ENCODE measurements around the gene FASTKD3.
"Not testable (repeated sequence)": the region's sequence is repeated elsewhere in the genome, so short reads cannot be mapped to it uniquely, and the experiment has no call there.

Gene FASTKD3

GRCh38 chr5:7868773-7869473 lies at the start of gene FASTKD3, which contains the start of gene MTRR:
Gene FASTKD3 (minus strand): TSS chr5:7869031. CDS start chr5:7868083, 948 bp downstream.
Gene MTRR (plus strand): TSS chr5:7869148. CDS start chr5:7870795, 1,647 bp downstream.
- DNase-seq: peak; percentile 95

- DNase-seq: no peak
These were observed 48.6 kb upstream of the FASTKD3 start for GRCh38 chr5:7917130-7918123.

GRCh38 chr5:7916171-7916804 lies 47.5 kb upstream of the FASTKD3 start:
- no peak for DNase-seq

GRCh38 chr5:7911429-7911771 lies 42.6 kb upstream of the FASTKD3 start:
- DNase-seq: not testable (repeated sequence)

GRCh38 chr5:7910738-7911428 lies 42.1 kb upstream of the FASTKD3 start:
- DNase-seq: no peak

GRCh38 chr5:7908317-7908716 lies 39.5 kb upstream of the FASTKD3 start:
- DNase-seq: no peak

- DNase-seq: no peak
These were observed 38.8 kb upstream of the FASTKD3 start for GRCh38 chr5:7907612-7908011.

GRCh38 chr5:7904170-7904569 lies 35.3 kb upstream of the FASTKD3 start:
- no peak for DNase-seq

- no peak for DNase-seq
These were observed 34.1 kb upstream of the FASTKD3 start for GRCh38 chr5:7902666-7903625.

- no peak for DNase-seq
These were observed 33.4 kb upstream of the FASTKD3 start for GRCh38 chr5:7902201-7902600.

- DNase-seq: peak; percentile 74
These were observed 28.3 kb upstream of the FASTKD3 start for GRCh38 chr5:7897014-7897600.

- no peak for DNase-seq
These were observed 26.0 kb upstream of the FASTKD3 start for GRCh38 chr5:7894860-7895259.

GRCh38 chr5:7894439-7894838 lies 25.6 kb upstream of the FASTKD3 start:
- no peak for DNase-seq

- no peak for DNase-seq
These were observed 20.1 kb upstream of the FASTKD3 start for GRCh38 chr5:7888901-7889300.

GRCh38 chr5:7886849-7887475 lies 18.1 kb upstream of the FASTKD3 start:
- DNase-seq: no peak

GRCh38 chr5:7884491-7885267 lies 15.8 kb upstream of the FASTKD3 start:
- DNase-seq: no peak

- no peak for DNase-seq
These were observed 14.1 kb upstream of the FASTKD3 start for GRCh38 chr5:7882926-7883325.

GRCh38 chr5:7881816-7882215 lies 13.0 kb upstream of the FASTKD3 start:
- no peak for DNase-seq

GRCh38 chr5:7881091-7881490 lies 12.3 kb upstream of the FASTKD3 start:
- no peak for DNase-seq

- DNase-seq: no peak
These were observed 9.6 kb upstream of the FASTKD3 start for GRCh38 chr5:7878381-7878873.

Data from islet precursor cell (in vitro differentiated cells).